Body of pancreas (tissue), 4 donors: Measurements from ENCODE around the gene MAGI1. TPM values are rescaled to one million over a fixed set of nuclear protein-coding genes. Genes with fewer than 3 reads are reported as not detected.

Experiments
- ATAC-seq: fragments of 150-250 bp; one replicate; pipeline ENCODE4 v1.9.1; 2016
- DNase-seq, 4 donors: peaks; one replicate each; pipeline ENCODE4 v3.0.0-alpha.2; 2019
- H3K27ac ChIP-seq, 4 donors: fragments of 200-600 bp; sonication (generic); 1 replicate in 3 of 4; 2 replicates in 1 of 4; pipeline versions ENCODE4 v1.5.1 to v1.6.1; 2016 to 2019; ENCODE audit warnings: mild to moderate bottlenecking in 1 of 4, mixed read lengths in 1 of 4, moderate library complexity in 1 of 4
- H3K27me3 ChIP-seq, 2 donors: fragments of 200-600 bp; sonication (generic); one replicate each; pipeline ENCODE4 v1.6.0; 2016; ENCODE audit warnings: mild to moderate bottlenecking in 1 of 2
- H3K36me3 ChIP-seq, 2 donors: fragments of 200-600 bp; sonication (generic); replicated peaks in 1 of 2; 2 replicates each; pipeline ENCODE4 v1.5.1; 2016; ENCODE audit warnings: low read depth in 2 of 2; ENCODE audit not compliant: insufficient read depth in 1 of 2
- H3K4me1 ChIP-seq: fragments of 200-600 bp; sonication (generic); one replicate; pipeline ENCODE4 v1.6.0; 2016
- H3K4me3 ChIP-seq, 2 donors: fragments of 200-600 bp; sonication (generic); 1 replicate in 1 of 2; 2 replicates in 1 of 2; pipeline ENCODE4 v1.5.1; 2016 to 2019
- H3K9me3 ChIP-seq, 3 donors: fragments of 200-600 bp; sonication (generic); 1 replicate in 2 of 3; 2 replicates in 1 of 3; pipeline ENCODE4 v1.5.1; 2016
- CTCF ChIP-seq, 7 experiments: fragments of 450-650 bp in 4 of 7; fragments of 200-600 bp in 3 of 7; sonication (generic) in 3 of 7; IDR thresholded peaks; one replicate each; pipeline ENCODE4 v1.5.1; 2016 to 2019; ENCODE audit warnings: antibody characterized with exemption in 7 of 7
- POLR2A ChIP-seq, 3 donors: fragments of 450-650 bp; IDR thresholded peaks; one replicate each; pipeline ENCODE4 v1.6.1; 2016; ENCODE audit warnings: antibody characterized with exemption in 3 of 3, mild to moderate bottlenecking in 2 of 3
- WGBS, 2 donors: methylation state at CpG; one replicate each; pipeline ENCODE4 v1.1.5; 2017; 5-methylcytosine and 5-hydroxymethylcytosine counted together
- intact Hi-C: fragments of 100-400 bp; cut with DNase I; formaldehyde crosslinking; loops from one replicate; pipeline ENCODE4 v1.15.1; 2023
- total RNA-seq, 2 donors: library from RNA; depleted of rRNA; stranded (reverse); fragments of >200 nt; gene quantifications; one replicate each; pipeline ENCODE4 v1.1.0, GENCODE V29; 2016

Gene MAGI1
- total RNA-seq, 2 donors from 2014 or later, result 44.2 to 63.6 TPM

GRCh38 chr3:65636326-65636725 is 402.4 kb downstream of the MAGI1 start:
- no peak overlapping the region for H3K4me3 ChIP-seq
- DNase-seq (no peak), ATAC-seq (no peak)
- H3K9me3 ChIP-seq, result no peaks in the 10 kb centered on the region
- H3K27me3 ChIP-seq, result no peaks in the 10 kb centered on the region
- WGBS, 2 donors, result 36 to 46% methylated on average over 3 of the region's 3 CpGs
- TF ChIP-seq CTCF (IDR thresholded peaks at IDR 0.05), result no peak
- TF ChIP-seq POLR2A (IDR thresholded peaks at IDR 0.05), result no peak
- H3K4me1 ChIP-seq, result no peaks in the 10 kb centered on the region
- H3K36me3 ChIP-seq, result no peaks in the 10 kb centered on the region
- intact Hi-C loops, result no loop called here
- no peak overlapping the region for H3K27ac ChIP-seq

DNA sequence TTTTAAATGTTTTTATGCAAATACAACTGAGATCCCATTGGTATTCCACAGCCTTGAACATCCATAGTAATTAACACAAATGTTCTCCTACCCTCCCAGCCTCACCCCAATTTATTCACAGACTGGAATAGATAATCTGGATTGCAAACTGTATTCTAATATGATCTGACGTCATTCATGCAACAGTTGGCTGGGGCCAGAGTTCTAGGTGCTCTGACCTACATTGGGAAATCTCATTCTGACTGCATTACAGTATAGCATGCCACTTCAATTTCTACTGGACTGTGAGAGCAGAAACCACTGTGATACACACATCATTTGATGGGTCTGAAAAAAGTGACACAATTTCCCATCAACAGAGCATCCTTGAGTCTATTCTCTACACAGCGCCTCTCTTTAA is 403.1 kb downstream of the MAGI1 start:
- Histone ChIP-seq H3K9me3 (no peaks in the 10 kb centered on the region), H3K27ac (no peak overlapping the region), H3K4me1 (no peaks in the 10 kb centered on the region), H3K36me3 (no peaks in the 10 kb centered on the region), H3K4me3 (no peak overlapping the region), H3K27me3 (no peaks in the 10 kb centered on the region)
- DNase-seq (no peak), ATAC-seq (no peak)
- TF ChIP-seq CTCF (IDR thresholded peaks at IDR 0.05) (no peak), POLR2A (IDR thresholded peaks at IDR 0.05) (no peak)
- intact Hi-C loops, result no loop called here
- whole genome bisulfite sequencing, 2 donors, result 63 to 88% methylated on average over 2 of the region's 2 CpGs

- Histone ChIP-seq H3K4me1 (no peaks in the 10 kb centered on the region), H3K27ac (no peak overlapping the region), H3K27me3 (no peaks in the 10 kb centered on the region), H3K4me3 (no peak overlapping the region), H3K36me3 (no peaks in the 10 kb centered on the region), H3K9me3 (no peaks in the 10 kb centered on the region)
- intact Hi-C loops, result no loop called here
- no peak for TF ChIP-seq CTCF (IDR thresholded peaks at IDR 0.05)
- TF ChIP-seq POLR2A (IDR thresholded peaks at IDR 0.05), result no peak
- ATAC-seq, result no peak
- DNase-seq, result no peak
- WGBS, 2 donors, result 80 to 81% methylated on average over 7 of the region's 7 CpGs
These were observed 405.6 kb downstream of the MAGI1 start for GRCh38 chr3:65633018-65633638.

GRCh38 chr3:65632414-65632813 is 406.3 kb downstream of the MAGI1 start:
- H3K9me3 ChIP-seq, result no peaks in the 10 kb centered on the region
- no peaks in the 10 kb centered on the region for H3K27me3 ChIP-seq
- no peak overlapping the region for H3K27ac ChIP-seq
- no peak for ATAC-seq
- no peaks in the 10 kb centered on the region for H3K4me1 ChIP-seq
- intact Hi-C loops, result no loop called here
- TF ChIP-seq CTCF (IDR thresholded peaks at IDR 0.05) (no peak), POLR2A (IDR thresholded peaks at IDR 0.05) (no peak)
- H3K36me3 ChIP-seq, result no peaks in the 10 kb centered on the region
- no peak overlapping the region for H3K4me3 ChIP-seq
- DNase-seq, result no peak

DNA sequence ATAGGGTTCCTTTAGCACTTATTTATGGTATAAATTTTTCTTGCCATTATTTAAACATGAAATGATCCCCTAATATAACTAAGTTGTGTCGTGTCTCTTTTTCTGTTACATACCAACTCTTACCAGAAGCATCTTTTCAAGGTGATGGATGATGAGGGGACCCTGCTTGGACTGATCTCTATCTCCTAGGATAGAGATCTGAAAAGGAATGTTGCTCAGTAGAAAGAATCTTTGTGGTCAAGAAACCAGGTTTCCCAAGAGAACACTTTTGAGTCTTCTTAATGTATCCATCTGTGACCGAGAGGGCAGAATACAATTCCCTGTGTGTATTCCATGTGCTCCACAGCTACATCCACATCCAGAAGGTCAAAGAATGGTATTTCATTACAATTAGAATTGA is 409.7 kb downstream of the MAGI1 start:
- TF ChIP-seq POLR2A (IDR thresholded peaks at IDR 0.05) (no peak), CTCF (IDR thresholded peaks at IDR 0.05) (no peak)
- intact Hi-C loops, result no loop called here
- Histone ChIP-seq H3K27ac (no peak overlapping the region), H3K4me3 (no peak overlapping the region), H3K27me3 (no peaks in the 10 kb centered on the region), H3K4me1 (no peaks in the 10 kb centered on the region), H3K9me3 (no peaks in the 10 kb centered on the region), H3K36me3 (no peaks in the 10 kb centered on the region)
- DNase-seq, result no peak
- no peak for ATAC-seq
- WGBS, 2 donors, result 90 to 96% methylated on average over 2 of the region's 2 CpGs
